Stimulated activated CD4-positive, alpha-beta T cell treated with anti-CD3 and anti-CD28 coated beads, Interleukin-2, amount 100 ng/mL, for 24 hours (primary cell): Measurements from ENCODE around the gene JMJD6.

Experiments
- DNase-seq, 2 donors: peaks; one replicate each; pipeline ENCODE4 v3.0.0-alpha.2; 2020

The JMJD6 gene

GRCh38 chr17:76697702-76698465, 28.5 kb downstream of the JMJD6 start:
- no peak for DNase-seq

DNA sequence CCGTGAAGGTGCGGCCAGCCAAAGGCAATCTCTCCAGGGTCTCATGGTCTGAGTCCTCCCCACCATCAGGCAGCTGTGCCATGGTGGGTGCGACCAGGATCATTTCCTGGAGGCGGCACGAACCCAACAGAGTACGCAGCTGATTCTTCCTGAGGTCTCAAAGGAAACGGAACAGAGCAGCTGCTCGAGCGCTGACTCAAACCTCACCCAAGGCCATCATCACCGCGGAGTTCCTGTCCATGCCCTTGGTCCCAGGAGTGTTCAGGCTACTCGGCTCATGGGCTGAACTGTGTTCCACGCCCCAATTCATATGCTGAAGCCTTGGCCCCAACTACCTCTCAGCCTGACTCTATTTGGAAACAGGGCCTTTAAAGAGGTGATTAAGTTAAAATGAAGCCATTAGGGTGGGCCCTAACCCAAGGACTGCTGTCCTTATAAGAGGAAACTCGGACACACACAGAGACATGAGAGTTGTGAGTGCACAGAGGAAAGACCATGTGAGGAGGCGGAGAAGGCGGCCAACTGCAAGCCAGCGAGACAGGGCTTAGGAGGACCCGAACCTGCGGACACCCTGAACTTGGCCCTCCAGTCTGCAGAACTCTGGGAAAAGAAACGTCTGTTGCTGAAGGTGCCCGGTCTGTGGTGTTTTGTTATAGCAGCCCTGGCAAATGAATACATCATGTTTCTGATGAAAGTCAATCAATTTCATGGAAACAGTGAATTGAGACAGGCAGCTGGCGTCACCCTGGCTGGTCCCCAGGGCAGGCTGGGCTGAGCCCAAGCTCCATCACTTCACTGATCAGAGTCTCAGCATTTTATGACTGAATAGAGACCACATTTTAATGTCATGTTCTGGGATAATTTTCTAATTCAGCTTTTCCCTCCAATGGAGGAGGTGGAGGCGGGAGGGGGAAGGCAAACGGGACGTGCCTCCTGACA, 29.4 kb downstream of the JMJD6 start:
- no peak for DNase-seq

DNA sequence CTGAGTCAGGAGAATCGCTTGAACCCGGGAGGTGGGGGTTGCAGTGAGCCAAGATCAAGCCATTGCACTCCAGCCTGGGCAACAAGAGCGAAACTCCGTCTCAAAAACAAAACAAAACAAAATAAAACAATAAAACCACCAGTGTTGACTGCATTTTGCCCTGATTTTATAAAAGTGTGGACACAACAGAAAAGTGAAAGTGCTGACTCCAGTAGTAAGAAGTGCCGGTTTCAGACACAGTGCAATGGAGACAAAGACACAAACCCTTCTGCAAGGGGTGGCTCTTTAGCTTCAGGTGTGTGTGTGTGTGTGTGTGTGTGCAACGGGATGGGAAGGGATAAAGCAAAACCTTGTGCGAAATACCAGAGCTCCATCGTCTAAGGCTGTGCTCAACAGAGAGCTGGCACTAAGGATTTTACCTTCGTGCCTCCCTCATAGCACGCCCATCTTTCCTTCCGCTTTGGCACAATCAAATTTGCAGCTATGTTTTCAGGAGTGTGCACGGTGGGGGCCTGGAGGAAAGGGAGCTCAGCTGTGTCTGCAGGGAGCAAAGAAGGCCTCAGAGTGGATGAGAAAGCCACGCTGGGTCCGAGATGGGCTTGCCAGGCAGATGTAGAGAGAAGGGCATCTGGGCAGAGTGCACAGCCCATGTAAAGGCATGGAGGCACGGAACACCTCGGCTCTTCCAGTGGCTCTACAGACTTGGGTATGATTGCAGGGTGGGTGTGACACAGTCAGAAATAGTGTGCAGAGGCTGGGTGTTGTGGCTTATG, 31.2 kb downstream of the JMJD6 start:
- no peak for DNase-seq

GRCh38 chr17:76691379-76692191, 34.8 kb downstream of the JMJD6 start:
- DNase-seq = no peak

DNA sequence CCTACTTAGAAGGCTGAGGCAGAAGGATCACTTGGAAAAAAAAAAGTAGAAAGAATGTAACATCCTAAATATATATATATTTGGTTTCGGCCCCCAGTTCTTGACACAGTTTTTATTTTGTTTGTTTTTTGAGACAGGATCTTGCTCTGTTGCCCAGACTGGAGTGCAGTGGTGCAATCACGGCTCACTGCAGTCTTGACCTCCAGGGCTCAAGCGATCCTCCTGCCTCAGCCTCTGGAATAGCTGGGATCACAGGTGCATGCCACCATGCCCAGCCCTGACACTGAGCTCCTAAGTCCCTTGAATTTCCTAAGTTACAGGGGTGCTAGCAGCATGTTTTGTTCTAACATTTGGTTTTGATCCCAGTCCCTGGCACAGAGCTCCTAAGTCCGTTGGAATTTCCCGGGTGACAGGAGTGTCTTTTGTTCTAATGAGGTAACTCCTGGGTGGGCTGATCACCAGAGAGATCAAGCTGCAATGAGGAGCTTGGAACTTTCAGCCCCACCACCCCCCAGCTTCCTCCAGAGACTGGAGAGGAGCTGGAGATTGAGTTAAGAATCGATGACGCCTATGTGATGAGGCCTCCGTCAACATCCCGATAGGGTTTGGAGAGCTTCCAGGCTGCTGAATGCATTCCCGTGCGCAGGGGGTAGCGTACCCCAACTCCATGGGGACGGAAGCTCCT, 35.7 kb downstream of the JMJD6 start:
- no peak for DNase-seq

- DNase-seq = no peak
Observed at GRCh38 chr17:76689859-76690258, 36.5 kb downstream of the JMJD6 start.

DNA sequence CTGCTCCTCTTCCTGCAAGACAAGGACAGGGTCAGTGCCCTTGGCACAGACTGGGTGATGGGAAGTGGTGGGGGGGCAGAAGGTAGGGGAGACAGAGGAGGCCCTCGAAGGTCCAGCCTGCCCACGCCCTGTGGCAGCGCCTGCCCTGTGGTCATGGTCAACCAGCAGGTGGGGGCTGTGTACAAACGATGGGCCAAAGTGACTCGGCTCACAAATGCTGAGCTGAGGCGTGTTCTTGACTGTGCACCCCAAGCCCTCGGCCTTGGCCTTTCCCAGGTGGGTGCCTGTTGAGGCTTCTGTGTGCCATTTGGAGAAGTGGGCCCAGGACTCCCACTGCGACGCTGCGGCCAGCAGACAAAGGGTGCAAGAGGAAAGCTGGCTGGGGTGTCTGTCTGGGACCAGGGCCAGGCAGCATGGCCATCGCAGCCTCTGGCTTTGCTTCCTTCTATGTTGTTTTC, 38.2 kb downstream of the JMJD6 start:
- DNase-seq = no peak

DNA sequence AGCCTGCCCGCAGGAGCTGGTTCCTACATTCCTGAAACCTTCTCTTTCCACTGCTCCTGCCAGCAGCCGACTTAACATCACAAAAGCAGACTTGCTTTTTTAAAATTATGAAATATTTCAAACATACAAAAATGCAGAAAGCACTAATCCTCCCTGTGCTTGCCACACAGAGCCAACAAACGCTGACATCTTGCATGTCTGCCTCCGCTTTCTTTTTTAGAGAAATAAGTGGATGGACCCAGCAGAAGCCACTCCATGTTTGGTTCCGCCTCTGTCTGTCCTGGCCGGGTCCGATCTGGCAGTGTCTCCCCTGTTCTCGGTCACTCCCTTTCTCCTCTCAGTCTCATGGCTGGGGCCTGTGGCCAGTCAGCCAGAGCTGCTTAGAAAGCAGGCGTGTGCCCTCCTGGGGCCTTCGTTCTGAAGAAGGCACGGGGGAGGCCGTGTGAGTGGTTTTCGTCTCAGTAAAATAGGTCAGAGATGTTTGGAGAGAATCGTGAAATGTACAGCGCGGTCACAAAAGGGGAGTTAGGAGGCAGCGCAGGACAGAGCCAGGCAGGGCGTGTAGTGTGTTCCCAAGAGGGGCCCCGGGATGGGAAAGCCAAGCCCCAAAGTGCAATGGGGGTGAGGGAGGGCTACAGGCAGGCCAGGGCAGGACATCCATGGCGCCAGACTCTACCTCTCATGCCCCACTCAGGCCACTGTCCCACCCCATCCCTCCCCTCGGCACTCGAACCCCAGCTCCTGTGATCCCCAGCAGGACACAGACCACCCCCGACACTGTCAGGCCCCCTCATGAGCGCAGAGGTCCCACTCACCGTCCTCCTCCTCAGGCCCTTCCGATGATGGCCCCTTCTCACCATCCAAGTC, 38.9 kb downstream of the JMJD6 start:
- DNase-seq = no peak

DNA sequence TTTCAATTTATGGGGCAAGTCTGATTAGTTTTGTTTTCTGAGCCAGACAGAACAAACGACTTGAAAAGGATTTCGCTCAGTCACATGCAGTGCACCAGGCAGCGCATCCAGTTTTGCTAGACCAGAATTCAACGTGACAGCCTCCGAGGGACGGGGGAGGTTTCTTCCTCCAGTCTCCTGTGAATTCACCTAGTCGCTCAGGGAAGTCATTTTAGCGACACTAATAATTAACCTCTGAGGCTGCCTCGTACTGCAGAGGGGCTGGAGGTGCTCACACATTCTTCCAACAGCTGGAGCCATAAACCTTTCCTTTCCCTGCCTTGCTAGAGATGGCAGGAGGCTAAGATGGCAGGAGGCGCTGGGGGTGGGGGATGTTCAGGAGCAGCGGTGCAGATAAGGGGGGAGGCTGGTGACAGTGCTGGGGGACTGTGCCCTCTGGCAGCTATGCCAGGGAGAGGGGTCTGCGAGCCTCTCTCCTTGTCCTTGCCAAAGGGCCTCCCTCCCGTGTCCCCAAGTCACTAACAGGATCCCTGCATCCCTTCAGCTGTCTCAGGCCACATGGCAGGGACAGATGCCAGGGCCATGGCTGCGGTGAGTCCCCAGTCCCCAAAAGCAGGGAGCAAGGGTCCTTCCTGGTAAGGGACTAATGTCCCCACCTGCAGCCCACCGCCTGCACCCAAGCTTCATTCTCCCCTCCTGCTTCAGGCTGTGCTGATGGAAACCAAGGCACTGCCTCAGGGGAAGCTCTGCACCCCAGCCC, 39.7 kb downstream of the JMJD6 start:
- no peak for DNase-seq

- DNase-seq = no peak
Observed at GRCh38 chr17:76685846-76686245, 40.6 kb downstream of the JMJD6 start.

DNA sequence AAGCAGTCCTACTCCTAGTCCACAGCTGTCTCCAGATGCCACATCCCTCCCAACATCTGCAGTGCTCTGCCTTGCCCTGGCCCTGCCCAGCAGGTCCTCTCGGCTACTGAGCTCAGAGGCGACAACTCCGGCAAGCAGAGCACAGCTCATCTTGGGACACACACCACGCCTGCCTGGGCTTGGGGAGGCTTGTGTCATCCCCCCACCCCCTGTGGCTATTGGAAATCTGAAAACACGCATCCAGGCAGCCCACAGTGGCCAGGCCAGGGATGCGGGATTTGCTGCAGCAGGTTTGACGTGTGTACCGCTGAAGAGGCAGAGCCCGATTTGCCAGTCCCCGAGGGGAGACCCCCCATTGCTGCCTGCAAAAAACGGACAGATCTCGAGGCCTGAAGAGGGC, 41.0 kb downstream of the JMJD6 start:
- no peak for DNase-seq

- DNase-seq = no peak
Observed at GRCh38 chr17:76684756-76685155, 41.6 kb downstream of the JMJD6 start.

GRCh38 chr17:76683921-76684745, 42.3 kb downstream of the JMJD6 start:
- DNase-seq = no peak

GRCh38 chr17:76683011-76683755, 43.2 kb downstream of the JMJD6 start:
- no peak for DNase-seq

GRCh38 chr17:76682296-76682695, 44.1 kb downstream of the JMJD6 start:
- no peak for DNase-seq

GRCh38 chr17:76681222-76682137, 44.9 kb downstream of the JMJD6 start:
- peak; percentile 68 to 71 for DNase-seq

GRCh38 chr17:76679239-76679638, 47.2 kb downstream of the JMJD6 start:
- DNase-seq = no peak
